Heart left ventricle (tissue), 16 donors: ENCODE measurements around the gene PCNT. TPM values are rescaled to one million over a fixed set of nuclear protein-coding genes. Genes with fewer than 3 reads are reported as not detected.

Source experiments
- ATAC-seq, 4 donors: fragments of 200-7000 bp; cut with Tn5 transposase; one replicate each; pipeline ENCODE4 v1.9.1; 2020 to 2022; ENCODE audit warnings: moderate library complexity in 4 of 4, mild to moderate bottlenecking in 3 of 4, moderate number of reproducible peaks in 1 of 4
- DNase-seq, 5 donors: peaks; one replicate each; pipeline ENCODE4 v3.0.0-alpha.2; 2020
- H3K27ac ChIP-seq, 12 donors: fragments of 200-600 bp; sonication (generic) in 4 of 12; one replicate each; pipeline versions ENCODE4 v1.5.0 to v1.8.0; 2016 to 2022; ENCODE audit warnings: mild to moderate bottlenecking in 2 of 12
- H3K27me3 ChIP-seq, 9 donors: fragments of 200-600 bp; sonication (generic) in 2 of 9; one replicate each; pipeline versions ENCODE4 v1.5.1 to v1.8.0; 2016 to 2022; ENCODE audit warnings: mild to moderate bottlenecking in 3 of 9
- H3K36me3 ChIP-seq, 9 donors: fragments of 200-600 bp; sonication (generic) in 2 of 9; one replicate each; pipeline versions ENCODE4 v1.5.0 to v1.8.0; 2018 to 2022; ENCODE audit warnings: mild to moderate bottlenecking in 2 of 9
- H3K4me1 ChIP-seq, 12 donors: fragments of 200-600 bp; sonication (generic) in 4 of 12; one replicate each; pipeline versions ENCODE4 v1.5.0 to v1.8.0; 2016 to 2022; ENCODE audit warnings: mild to moderate bottlenecking in 3 of 12
- H3K4me3 ChIP-seq, 12 donors: fragments of 200-600 bp; sonication (generic) in 4 of 12; one replicate each; pipeline versions ENCODE4 v1.5.0 to v1.8.0; 2017 to 2022; ENCODE audit warnings: mild to moderate bottlenecking in 9 of 12, moderate library complexity in 4 of 12
- H3K9me3 ChIP-seq, 12 donors: fragments of 200-600 bp; sonication (generic) in 4 of 12; one replicate each; pipeline versions ENCODE4 v1.5.0 to v1.8.0; 2016 to 2022; ENCODE audit warnings: mild to moderate bottlenecking in 1 of 12
- POLR2A ChIP-seq, 2 donors: fragments of 450-650 bp; IDR thresholded peaks; one replicate each; pipeline ENCODE4 v1.6.1; 2017; ENCODE audit warnings: antibody characterized with exemption in 2 of 2, mild to moderate bottlenecking in 2 of 2, moderate library complexity in 2 of 2
- WGBS, 4 donors: extraction: QIAGEN DNeasy Blood & Tissue Kit in 2 of 4; methylation state at CpG; one replicate each; pipeline versions ENCODE4 v1.1.5 to v1.1.7; 2013 to 2018; 5-methylcytosine and 5-hydroxymethylcytosine counted together
- intact Hi-C, 10 donors: fragments of 100-400 bp; cut with DNase I; formaldehyde crosslinking; loops; one replicate each; pipeline versions ENCODE4 v1.11.1 to v1.14.2; 2022
- polyA plus RNA-seq, 2 donors: library from polyadenylated mRNA; stranded (reverse); fragments of 200-250 nt; gene quantifications; one replicate each; pipeline ENCODE4 v1.2.3, GENCODE V29; 2013
- total RNA-seq, 9 donors: library from RNA; depleted of rRNA in 2 of 9; stranded (reverse); fragments of >200 nt in 2 of 9; fragmentation: NEBNext Ultra II Directional in 3 of 9; extraction: Animal tissue kit (Norgen Biotek cat#: 25700) in 3 of 9; gene quantifications; one replicate each; pipeline versions ENCODE4 v1.1.0 to v1.2.4, GENCODE V29; 2016 to 2023
- TF ChIP-seq, protein P1 (sequence below), 12 donors: fragments of 200-600 bp; sonication (generic) in 4 of 12; IDR thresholded peaks; one replicate each; pipeline versions ENCODE4 v1.5.0 to v1.8.0; 2018 to 2022; ENCODE audit warnings: antibody characterized with exemption in 12 of 12, mild to moderate bottlenecking in 5 of 12
- donor health status: ischemic (EF 13 %, LVEDD 7.1; RV severe dilation, severe dysfunction).
- donor health status: healthy with polysubstance abuse.
- donor health status: DM: no; HTN: yes; CAD: no.
- donor health status: DM: no; HTN: no; CAD: no.
- donor health status: ischemic (EF 25% LVEDD 6.9; RV normal size, moderate dysfunction).
- donor health status: ischemic (EF 25% LVEDD 5.7; RV mildly dilated, moderate dysfunction).
- donor health status: healthy.
- donor health status: DM: yes; HTN: yes; CAD: no.
- donor health status: ischemic (EF 35%, LVEDD 5.7; RV mildly dilated, moderate dysfunction).
- donor health status: nonischemic (EF 11% LVEDD 7.7; RV severe dilation, severe dysfunction).
- donor health status: DM: yes; HTN: yes; CAD: no.
- donor health status: PGD.
- donor health status: ischemic (EF 29% LVEDD 5.4; RV normal size, mild dysfunction).
- donor health status: nonischemic (EF 23%, LVEDD 6.1; RV moderate dilation, normal function).

PCNT gene
- total and polyA plus RNA-seq, 11 donors, result 17.0 to 73.0 (median 36.7) TPM

GRCh38 chr21:46336603-46337002, 12.6 kb downstream of the PCNT start:
- ATAC-seq (no peak), DNase-seq (no peak)
- intact Hi-C loops, result no loop called here
- Histone ChIP-seq H3K4me3 (no peak overlapping the region), H3K9me3 (no peaks in the 10 kb centered on the region), H3K4me1 (no peaks in the 10 kb centered on the region), H3K36me3 (peaks cover 0 to 85% (median 63%) of the 10 kb centered on the region in 9 donors), H3K27ac (no peak overlapping the region), H3K27me3 (no peaks in the 10 kb centered on the region)
- TF ChIP-seq POLR2A (IDR thresholded peaks at IDR 0.05), result no peak
- TF ChIP-seq, protein P1, sequence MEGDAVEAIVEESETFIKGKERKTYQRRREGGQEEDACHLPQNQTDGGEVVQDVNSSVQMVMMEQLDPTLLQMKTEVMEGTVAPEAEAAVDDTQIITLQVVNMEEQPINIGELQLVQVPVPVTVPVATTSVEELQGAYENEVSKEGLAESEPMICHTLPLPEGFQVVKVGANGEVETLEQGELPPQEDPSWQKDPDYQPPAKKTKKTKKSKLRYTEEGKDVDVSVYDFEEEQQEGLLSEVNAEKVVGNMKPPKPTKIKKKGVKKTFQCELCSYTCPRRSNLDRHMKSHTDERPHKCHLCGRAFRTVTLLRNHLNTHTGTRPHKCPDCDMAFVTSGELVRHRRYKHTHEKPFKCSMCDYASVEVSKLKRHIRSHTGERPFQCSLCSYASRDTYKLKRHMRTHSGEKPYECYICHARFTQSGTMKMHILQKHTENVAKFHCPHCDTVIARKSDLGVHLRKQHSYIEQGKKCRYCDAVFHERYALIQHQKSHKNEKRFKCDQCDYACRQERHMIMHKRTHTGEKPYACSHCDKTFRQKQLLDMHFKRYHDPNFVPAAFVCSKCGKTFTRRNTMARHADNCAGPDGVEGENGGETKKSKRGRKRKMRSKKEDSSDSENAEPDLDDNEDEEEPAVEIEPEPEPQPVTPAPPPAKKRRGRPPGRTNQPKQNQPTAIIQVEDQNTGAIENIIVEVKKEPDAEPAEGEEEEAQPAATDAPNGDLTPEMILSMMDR (IDR thresholded peaks at IDR 0.05), result no peak
- 96 to 100% (median 97%) methylated on average over 3 of the region's 3 CpGs for WGBS, 4 donors

DNA sequence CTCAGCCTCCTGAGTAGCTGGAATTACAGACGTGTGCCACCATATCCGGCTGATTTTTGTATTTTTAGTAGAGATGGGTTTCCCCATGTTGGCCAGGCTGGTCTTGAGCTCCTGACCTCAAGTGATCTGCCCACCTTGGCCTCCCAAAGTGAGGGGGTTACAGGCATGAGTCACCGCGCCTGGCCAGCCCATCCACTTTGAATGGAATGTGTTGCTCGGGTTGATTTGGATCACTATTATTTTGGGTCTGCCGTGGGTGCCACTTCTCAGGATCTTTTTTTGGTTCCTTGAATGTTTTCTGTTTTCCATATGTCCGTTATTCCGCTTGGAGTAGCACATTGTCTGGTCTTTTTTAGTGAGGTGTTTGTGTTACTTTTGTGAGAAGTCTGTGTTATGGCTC, 17.0 kb downstream of the PCNT start:
- H3K4me1 ChIP-seq, result no peaks in the 10 kb centered on the region
- H3K27me3 ChIP-seq, result no peaks in the 10 kb centered on the region
- 83 to 93% (median 89%) methylated on average over 8 of the region's 8 CpGs for WGBS, 4 donors
- peaks cover 0 to 63% (median 39%) of the 10 kb centered on the region in 9 donors for H3K36me3 ChIP-seq
- TF ChIP-seq, protein P1 (IDR thresholded peaks at IDR 0.05), result no peak
- no peak for TF ChIP-seq POLR2A (IDR thresholded peaks at IDR 0.05)
- DNase-seq (no peak), ATAC-seq (no peak)
- H3K27ac ChIP-seq, result no peak overlapping the region
- no peak overlapping the region for H3K4me3 ChIP-seq
- H3K9me3 ChIP-seq, result no peaks in the 10 kb centered on the region
- intact Hi-C loops, result loop anchor here in 1 of 10 donors (10.0 kb wide), 1 partner anchor 64 kb away; no protein-coding TSS in a partner anchor

DNA sequence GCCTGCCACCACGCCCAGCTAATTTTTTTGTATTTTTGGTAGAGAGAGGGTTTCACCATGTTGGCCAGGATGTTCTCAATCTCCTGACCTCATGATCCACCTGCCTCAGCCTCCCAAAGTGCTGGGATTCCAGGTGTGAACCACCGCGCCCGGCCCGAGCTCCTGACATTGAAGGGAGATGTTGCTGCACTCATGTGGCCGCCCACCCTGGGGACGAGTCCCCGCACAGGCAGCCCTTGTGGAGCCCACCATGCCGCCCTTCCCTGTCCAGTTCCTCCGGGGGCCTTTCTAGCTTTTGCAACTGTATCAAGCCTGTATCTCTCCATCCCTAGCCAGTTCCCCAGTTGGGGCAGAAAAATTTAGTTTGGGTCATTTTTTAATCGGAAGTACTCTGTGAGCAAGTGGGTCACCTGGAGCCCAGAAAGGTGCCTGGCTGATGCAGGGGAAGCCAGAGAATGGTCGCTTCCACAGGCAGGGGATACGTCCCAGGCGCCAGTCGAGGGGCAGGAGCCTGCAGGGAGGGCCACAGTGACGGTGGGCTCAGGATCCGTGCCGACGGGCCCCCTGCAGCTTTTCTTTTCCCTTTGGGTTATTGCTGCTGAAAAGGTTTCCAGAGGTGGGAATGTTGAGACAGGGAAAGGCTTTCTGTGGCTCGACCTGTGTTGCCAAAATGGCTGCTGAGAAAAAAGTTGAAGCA, 20.4 kb downstream of the PCNT start:
- Histone ChIP-seq H3K27ac (no peak overlapping the region), H3K36me3 (peaks cover 0 to 63% (median 43%) of the 10 kb centered on the region in 9 donors), H3K27me3 (no peaks in the 10 kb centered on the region), H3K9me3 (no peaks in the 10 kb centered on the region), H3K4me1 (peaks cover 0 to 6% (median 0%) of the 10 kb centered on the region in 12 donors), H3K4me3 (no peak overlapping the region)
- ATAC-seq (no peak), DNase-seq (peak in 1 of 5 donors; percentile 14)
- intact Hi-C loops, result loop anchor here in 1 of 10 donors (10.0 kb wide), 1 partner anchor 60 kb away; no protein-coding TSS in a partner anchor
- WGBS, 4 donors, result 92 to 97% (median 96%) methylated on average over 16 to 20 of the region's 20 CpGs
- TF ChIP-seq, protein P1 (IDR thresholded peaks at IDR 0.05), result no peak
- no peak for TF ChIP-seq POLR2A (IDR thresholded peaks at IDR 0.05)

DNA sequence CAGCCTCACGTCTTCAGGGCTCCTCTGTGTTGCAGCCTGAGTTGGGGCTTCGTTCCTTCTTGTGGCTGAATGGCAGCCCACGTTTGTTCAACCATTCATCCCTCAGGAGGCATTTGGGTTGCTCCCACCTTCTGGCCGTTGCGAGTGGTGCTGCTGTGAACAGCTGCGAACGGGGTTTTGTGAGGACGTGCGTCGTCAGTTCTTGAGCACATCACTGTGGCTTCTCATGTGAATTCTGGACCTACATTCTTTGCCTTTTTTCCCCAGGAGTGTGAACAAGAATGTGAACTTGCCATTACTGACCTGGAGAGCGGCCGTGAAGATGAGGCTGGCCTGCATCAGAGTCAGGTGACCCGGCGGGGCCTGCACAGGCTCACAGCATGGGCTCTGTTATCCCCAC, 21.9 kb downstream of the PCNT start:
- no peak overlapping the region for H3K27ac ChIP-seq
- no peak for TF ChIP-seq POLR2A (IDR thresholded peaks at IDR 0.05)
- TF ChIP-seq, protein P1 (IDR thresholded peaks at IDR 0.05), result no peak
- ATAC-seq (no peak), DNase-seq (peak in 1 of 5 donors; percentile 27)
- no peaks in the 10 kb centered on the region for H3K27me3 ChIP-seq
- H3K4me1 ChIP-seq, result peaks cover 0 to 6% (median 0%) of the 10 kb centered on the region in 12 donors
- H3K9me3 ChIP-seq, result no peaks in the 10 kb centered on the region
- 92 to 94% (median 93%) methylated on average over 14 of the region's 14 CpGs for WGBS, 4 donors
- H3K36me3 ChIP-seq, result peaks cover 0 to 65% (median 55%) of the 10 kb centered on the region in 9 donors
- no peak overlapping the region for H3K4me3 ChIP-seq
- intact Hi-C loops, result loop anchor here in 1 of 10 donors (10.0 kb wide), 1 partner anchor 59 kb away; no protein-coding TSS in a partner anchor
